ENCODE data around the gene PRRC1.
"Not testable (repeated sequence)": the region's sequence is repeated elsewhere in the genome, so short reads cannot be mapped to it uniquely, and the experiment has no call there.

Gene PRRC1

GRCh38 chr5:127565586-127566270 lies 48.3 kb downstream of the PRRC1 start:
- no peaks in the 10 kb centered on the region for H3K9me3 ChIP-seq (ENCODE audit: insufficient read depth, low read depth, low read length)
- no peak for TF ChIP-seq CTCF (conservative IDR thresholded peaks at IDR 0.05; ENCODE audit: low read length)
- TF ChIP-seq EZH2phosphoT487 (IDR thresholded peaks at IDR 0.05; ENCODE audit: borderline replicate concordance), result no peak
- no peak overlapping the region for H3K4me2 ChIP-seq (ENCODE audit: low read depth, low read length, poor library complexity, severe bottlenecking)
- no peaks in the 10 kb centered on the region for H3K9me2 ChIP-seq (replicated peaks; ENCODE audit: low read depth, low read length)
- H3K4me1 ChIP-seq (ENCODE audit: insufficient read depth, low read length, poor library complexity, severe bottlenecking), result peaks cover 20% of the 10 kb centered on the region
- no peaks in the 10 kb centered on the region for H3K36me3 ChIP-seq (ENCODE audit: insufficient read depth, low read length)
- H3K27me3 ChIP-seq (ENCODE audit: insufficient read depth, low read length, poor library complexity, severe bottlenecking), result no peaks in the 10 kb centered on the region
- no peak overlapping the region for H3K4me3 ChIP-seq (ENCODE audit: low read length, poor library complexity, severe bottlenecking)
- H3K9ac ChIP-seq (ENCODE audit: low read depth, low read length, poor library complexity, severe bottlenecking), result peak overlapping the region; percentile 3
- H3K79me2 ChIP-seq (ENCODE audit: insufficient read depth, low read length), result no peaks in the 10 kb centered on the region
- H4K20me1 ChIP-seq (ENCODE audit: insufficient read depth, low read length, poor library complexity, severe bottlenecking), result no peaks in the 10 kb centered on the region
- H3F3A ChIP-seq (ENCODE audit: low read depth), result no peaks in the 10 kb centered on the region
- H2AFZ ChIP-seq (ENCODE audit: low read length), result no peak overlapping the region

DNA sequence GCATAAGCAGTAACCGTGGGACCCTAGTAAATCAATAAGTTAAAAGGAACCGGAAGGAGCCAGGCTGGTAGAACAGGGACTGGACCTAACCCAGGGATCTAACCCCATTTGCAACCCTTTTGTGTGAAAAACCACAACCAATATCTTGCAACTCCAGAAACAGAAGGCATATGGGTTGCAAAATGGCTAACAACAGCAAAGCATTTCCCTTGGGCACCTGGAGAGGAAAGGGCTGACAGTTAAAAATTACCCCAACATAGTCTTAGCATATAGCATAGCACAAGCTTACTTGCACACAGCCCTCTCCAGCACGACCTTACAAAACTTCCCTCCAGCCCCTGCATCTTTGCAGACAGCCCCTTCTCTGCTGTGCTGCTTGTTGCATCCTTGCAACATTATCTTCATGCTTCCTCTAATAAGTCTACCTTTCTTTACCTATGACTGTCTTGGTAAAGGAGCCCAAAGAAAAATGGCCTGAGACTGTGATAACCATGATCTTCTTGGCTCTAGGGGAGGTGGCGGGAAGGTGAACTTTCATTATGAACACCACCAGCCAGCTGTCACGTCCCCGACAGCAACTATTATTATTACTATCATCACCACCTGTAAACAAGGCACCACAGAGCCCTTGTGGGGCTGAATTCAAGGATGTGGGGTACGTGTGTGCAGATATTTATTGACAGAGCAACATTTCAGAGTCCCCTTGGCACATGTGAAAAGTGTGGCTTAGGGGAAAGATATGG lies 49.8 kb downstream of the PRRC1 start:
- H3K9me3 ChIP-seq (ENCODE audit: insufficient read depth, low read depth, low read length), result no peaks in the 10 kb centered on the region
- no peaks in the 10 kb centered on the region for H3K9me2 ChIP-seq (replicated peaks; ENCODE audit: low read depth, low read length)
- no peaks in the 10 kb centered on the region for H3K79me2 ChIP-seq (ENCODE audit: insufficient read depth, low read length)
- peak overlapping the region; percentile 57 for H3K4me2 ChIP-seq (ENCODE audit: low read depth, low read length, poor library complexity, severe bottlenecking)
- H3F3A ChIP-seq (ENCODE audit: low read depth), result no peaks in the 10 kb centered on the region
- H2AFZ ChIP-seq (ENCODE audit: low read length), result peak overlapping the region; percentile 68
- H3K27me3 ChIP-seq (ENCODE audit: insufficient read depth, low read length, poor library complexity, severe bottlenecking), result no peaks in the 10 kb centered on the region
- H3K9ac ChIP-seq (ENCODE audit: low read depth, low read length, poor library complexity, severe bottlenecking), result peak overlapping the region; percentile 3
- peak overlapping the region; percentile 37 for H3K4me3 ChIP-seq (ENCODE audit: low read length, poor library complexity, severe bottlenecking)
- H3K36me3 ChIP-seq (ENCODE audit: insufficient read depth, low read length), result no peaks in the 10 kb centered on the region
- TF ChIP-seq EZH2phosphoT487 (IDR thresholded peaks at IDR 0.05; ENCODE audit: borderline replicate concordance) (no peak), CTCF (conservative IDR thresholded peaks at IDR 0.05; ENCODE audit: low read length) (no peak)
- H3K4me1 ChIP-seq (ENCODE audit: insufficient read depth, low read length, poor library complexity, severe bottlenecking), result peaks cover 33% of the 10 kb centered on the region
- no peaks in the 10 kb centered on the region for H4K20me1 ChIP-seq (ENCODE audit: insufficient read depth, low read length, poor library complexity, severe bottlenecking)

DNA sequence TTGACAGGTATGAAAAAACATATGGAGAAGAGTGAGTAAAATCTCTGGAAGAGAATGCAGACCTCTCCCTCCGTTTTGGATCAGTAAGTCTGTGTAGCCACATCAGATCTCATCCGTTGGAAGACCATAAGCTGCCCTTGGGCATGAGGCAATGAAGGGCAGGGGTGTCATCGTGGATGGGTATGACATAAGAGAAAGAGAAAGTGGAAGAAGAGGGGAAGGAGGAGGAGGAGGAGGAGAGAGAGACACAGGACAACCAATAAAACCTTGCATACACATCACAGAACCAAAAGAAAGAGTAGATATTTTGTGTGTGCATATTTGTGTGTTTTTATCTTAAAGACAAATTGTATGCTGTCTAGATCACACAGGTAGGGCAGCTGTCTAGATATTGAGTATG lies 50.7 kb downstream of the PRRC1 start:
- no peaks in the 10 kb centered on the region for H3F3A ChIP-seq (ENCODE audit: low read depth)
- H3K4me2 ChIP-seq (ENCODE audit: low read depth, low read length, poor library complexity, severe bottlenecking), result peak overlapping the region; percentile 57

DNA sequence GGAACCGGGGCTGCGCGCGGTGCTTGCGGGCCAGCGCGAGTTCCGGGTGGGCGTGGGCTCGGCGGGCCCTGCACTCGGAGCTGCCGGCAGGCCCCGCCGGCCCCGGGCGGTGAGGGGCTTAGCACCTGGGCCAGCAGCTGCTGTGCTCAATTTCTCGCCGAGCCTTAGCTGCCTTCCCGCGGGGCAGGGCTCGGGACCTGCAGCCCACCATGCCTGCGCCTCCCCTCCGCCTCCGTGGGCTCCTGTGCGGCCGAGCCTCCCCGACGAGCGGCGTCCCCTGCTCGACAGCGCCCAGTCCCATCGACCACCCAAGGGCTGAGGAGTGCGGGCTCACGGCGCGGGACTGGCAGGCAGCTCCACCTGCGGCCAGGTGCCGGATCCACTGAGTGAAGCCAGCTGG lies 52.0 kb downstream of the PRRC1 start:
- H3K4me3 ChIP-seq (ENCODE audit: low read length, poor library complexity, severe bottlenecking); H3K9ac ChIP-seq (ENCODE audit: low read depth, low read length, poor library complexity, severe bottlenecking); H3K79me2 ChIP-seq (ENCODE audit: insufficient read depth, low read length); H4K20me1 ChIP-seq (ENCODE audit: insufficient read depth, low read length, poor library complexity, severe bottlenecking); H3K27me3 ChIP-seq (ENCODE audit: insufficient read depth, low read length, poor library complexity, severe bottlenecking); H3K4me2 ChIP-seq (ENCODE audit: low read depth, low read length, poor library complexity, severe bottlenecking); H3K36me3 ChIP-seq (ENCODE audit: insufficient read depth, low read length); H3K9me3 ChIP-seq (ENCODE audit: insufficient read depth, low read depth, low read length); H3F3A ChIP-seq (ENCODE audit: low read depth); H2AFZ ChIP-seq (ENCODE audit: low read length); H3K9me2 ChIP-seq (replicated peaks; ENCODE audit: low read depth, low read length): not testable (repeated sequence)
- peaks cover 36% of the 10 kb centered on the region for H3K4me1 ChIP-seq (ENCODE audit: insufficient read depth, low read length, poor library complexity, severe bottlenecking)

More for the DNA sequence above, 50.7 kb downstream of the PRRC1 start:
- Histone ChIP-seq H3K9me3 (ENCODE audit: insufficient read depth, low read depth, low read length) (no peaks in the 10 kb centered on the region), H3K9ac (ENCODE audit: low read depth, low read length, poor library complexity, severe bottlenecking) (no peak overlapping the region), H3K4me3 (ENCODE audit: low read length, poor library complexity, severe bottlenecking) (no peak overlapping the region), H2AFZ (ENCODE audit: low read length) (peak overlapping the region; percentile 19; the same call in 1 of the 2 replicates), H3K27me3 (ENCODE audit: insufficient read depth, low read length, poor library complexity, severe bottlenecking) (no peaks in the 10 kb centered on the region), H3K36me3 (ENCODE audit: insufficient read depth, low read length) (no peaks in the 10 kb centered on the region), H3K4me1 (ENCODE audit: insufficient read depth, low read length, poor library complexity, severe bottlenecking) (peaks cover 36% of the 10 kb centered on the region), H3K79me2 (ENCODE audit: insufficient read depth, low read length) (no peaks in the 10 kb centered on the region), H3K9me2 (replicated peaks; ENCODE audit: low read depth, low read length) (no peaks in the 10 kb centered on the region), H4K20me1 (ENCODE audit: insufficient read depth, low read length, poor library complexity, severe bottlenecking) (no peaks in the 10 kb centered on the region)
- TF ChIP-seq CTCF (conservative IDR thresholded peaks at IDR 0.05; ENCODE audit: low read length) (no peak), EZH2phosphoT487 (IDR thresholded peaks at IDR 0.05; ENCODE audit: borderline replicate concordance) (no peak)

Measured in Loucy (cell line).